Measurements from ENCODE around the gene GBF1. TPM values are rescaled to one million over a fixed set of nuclear protein-coding genes. Genes with fewer than 3 reads are reported as not detected.
"Not testable (repeated sequence)": the region's sequence is repeated elsewhere in the genome, so short reads cannot be mapped to it uniquely, and the experiment has no call there.

Gene GBF1
- total and polyA plus RNA-seq, 12 donors = 20.7 to 60.5 (median 49.3) TPM

- ATAC-seq = peak; percentile 65 to 92 (median 84)
- H3K36me3 ChIP-seq = no peaks in the 10 kb centered on the region
- no peaks in the 10 kb centered on the region for H3K9me3 ChIP-seq
- no peak overlapping the region for H3K4me3 ChIP-seq
- no peak for TF ChIP-seq CTCF (IDR thresholded peaks at IDR 0.05)
- intact Hi-C loops (cut with DNase I) = no loop called here
- H3K27me3 ChIP-seq = no peaks in the 10 kb centered on the region
- H3K4me1 ChIP-seq = peaks cover 3 to 43% (median 17%) of the 10 kb centered on the region in 9 donors
- 52% methylated on average over 4 of the region's 4 CpGs for WGBS, 2 donors
- no peak for DNase-seq
- peak overlapping the region; percentile 28 to 86 (median 76) for H3K27ac ChIP-seq
Observed at GRCh38 chr10:102300278-102300843, 55.0 kb downstream of the GBF1 start.

GRCh38 chr10:102300912-102301311 lies 55.6 kb downstream of the GBF1 start:
- H3K4me3 ChIP-seq; H3K9me3 ChIP-seq; H3K36me3 ChIP-seq; H3K27me3 ChIP-seq; DNase-seq; intact Hi-C loops (cut with DNase I): not testable (repeated sequence)
- Histone ChIP-seq H3K27ac (peak overlapping the region; percentile 28 to 86 (median 76)), H3K4me1 (peaks cover 3 to 47% (median 21%) of the 10 kb centered on the region in 9 donors)
- peak in 3 of 8 donors; percentile 57 to 74 (median 62) for ATAC-seq
- WGBS, 2 donors = 60 to 72% methylated on average over 2 of the region's 3 CpGs

GRCh38 chr10:102301332-102301731 lies 56.0 kb downstream of the GBF1 start:
- peaks cover 3 to 48% (median 25%) of the 10 kb centered on the region in 9 donors for H3K4me1 ChIP-seq
- H3K4me3 ChIP-seq; ATAC-seq; DNase-seq; intact Hi-C loops (cut with DNase I); H3K36me3 ChIP-seq; H3K27me3 ChIP-seq; H3K9me3 ChIP-seq: not testable (repeated sequence)
- WGBS, 2 donors = 96% methylated on average over 10 to 14 of the region's 25 CpGs
- peak overlapping the region in 3 of 10 donors; percentile 50 to 84 (median 83) for H3K27ac ChIP-seq

GRCh38 chr10:102302611-102303010 lies 57.3 kb downstream of the GBF1 start:
- DNase-seq (no peak), ATAC-seq (no peak)
- Histone ChIP-seq H3K36me3 (peaks cover 0 to 2% (median 0%) of the 10 kb centered on the region in 9 donors), H3K27ac (no peak overlapping the region), H3K27me3 (no peaks in the 10 kb centered on the region), H3K4me3 (no peak overlapping the region), H3K4me1 (peaks cover 3 to 58% (median 37%) of the 10 kb centered on the region in 9 donors), H3K9me3 (no peaks in the 10 kb centered on the region)
- intact Hi-C loops (cut with DNase I) = no loop called here
- TF ChIP-seq CTCF (IDR thresholded peaks at IDR 0.05) = no peak
- 56 to 76% methylated on average over 2 of the region's 2 CpGs for WGBS, 2 donors

- 58 to 66% methylated on average over 1 of the region's 1 CpG for WGBS, 2 donors
Observed at GRCh38 chr10:102306006-102306405, 60.7 kb downstream of the GBF1 start.

More at GRCh38 chr10:102306006-102306405, 60.7 kb downstream of the GBF1 start:
- TF ChIP-seq CTCF (IDR thresholded peaks at IDR 0.05) = no peak
- peaks cover 0 to 2% (median 0%) of the 10 kb centered on the region in 9 donors for H3K36me3 ChIP-seq
- peak overlapping the region in 1 of 10 donors; percentile 45 for H3K27ac ChIP-seq
- H3K27me3 ChIP-seq = no peaks in the 10 kb centered on the region
- intact Hi-C loops (cut with DNase I) = no loop called here
- no peaks in the 10 kb centered on the region for H3K9me3 ChIP-seq
- no peak for ATAC-seq
- no peak overlapping the region for H3K4me3 ChIP-seq
- no peak for DNase-seq
- peaks cover 4 to 62% (median 33%) of the 10 kb centered on the region in 9 donors for H3K4me1 ChIP-seq
